Osteoblast (primary cell): ENCODE results near the gene HAGHL. TPM values are rescaled to one million over a fixed set of nuclear protein-coding genes. Genes with fewer than 3 reads are reported as not detected.

ENCODE experiments used
- DNase-seq: peaks from one replicate; pipeline ENCODE4 v3.0.0; 2011; ENCODE audit warnings: low spot score, mixed read lengths; ENCODE audit not compliant: insufficient read length; ENCODE audit errors: missing footprints
- H2AFZ ChIP-seq: 2 replicates; pipeline ENCODE4 v1.6.0; 2011; ENCODE audit warnings: mild to moderate bottlenecking, low read length
- H3K27ac ChIP-seq: 2 replicates; pipeline ENCODE4 v1.5.1; 2011; ENCODE audit warnings: mild to moderate bottlenecking, low read depth, low read length, moderate library complexity
- H3K27me3 ChIP-seq: 2 replicates; pipeline ENCODE4 v1.6.0; 2012; ENCODE audit warnings: mild to moderate bottlenecking, control low read depth, inconsistent platforms, low read length, moderate library complexity; ENCODE audit not compliant: insufficient read depth
- H3K36me3 ChIP-seq: 2 replicates; pipeline ENCODE4 v1.5.1; 2011; ENCODE audit warnings: mild to moderate bottlenecking, low read length, control low read depth, moderate library complexity; ENCODE audit not compliant: insufficient read depth
- H3K4me1 ChIP-seq: 2 replicates; pipeline ENCODE4 v1.5.1; 2011; ENCODE audit warnings: mild to moderate bottlenecking, low read length, control low read depth, moderate library complexity; ENCODE audit not compliant: insufficient read depth
- H3K4me2 ChIP-seq: 2 replicates; pipeline ENCODE4 v1.6.0; 2011; ENCODE audit warnings: mild to moderate bottlenecking, low read length; ENCODE audit not compliant: insufficient read depth
- H3K4me3 ChIP-seq: fragments of 200-600 bp; sonication (generic); 3 replicates; pipeline ENCODE4 v1.5.1; 2012; ENCODE audit warnings: mild to moderate bottlenecking, low read length, inconsistent platforms; ENCODE audit not compliant: insufficient read depth
- H3K79me2 ChIP-seq: 2 replicates; pipeline ENCODE4 v1.6.0; 2012; ENCODE audit warnings: mild to moderate bottlenecking, low read length, control low read depth, inconsistent platforms; ENCODE audit not compliant: insufficient read depth
- H3K9me3 ChIP-seq: 2 replicates; pipeline ENCODE4 v1.5.1; 2011; ENCODE audit warnings: low read depth, low read length, control low read depth
- H4K20me1 ChIP-seq: 2 replicates; pipeline ENCODE4 v1.6.0; 2012; ENCODE audit warnings: mild to moderate bottlenecking, low read length, control low read depth; ENCODE audit not compliant: insufficient read depth
- CTCF ChIP-seq: IDR thresholded peaks from 2 replicates; pipeline ENCODE4 v1.5.1; 2011; ENCODE audit warnings: mild to moderate bottlenecking, low read depth, low read length, moderate library complexity; ENCODE audit errors: extremely low read depth
- total RNA-seq: library from RNA; depleted of rRNA; stranded (reverse); fragments of >200 nt; gene quantifications from 2 replicates; pipeline ENCODE4 v1.2.3, GENCODE V29; 2012

HAGHL gene
- total RNA-seq, 1 donor = 16.3 TPM

- Histone ChIP-seq H3K9me3 (no peaks in the 10 kb centered on the region), H2AFZ (no peak overlapping the region), H3K4me3 (peak overlapping the region; percentile 84), H3K36me3 (peaks cover 20% of the 10 kb centered on the region), H3K4me1 (peaks cover 26% of the 10 kb centered on the region), H3K27ac (peak overlapping the region; percentile 66), H3K4me2 (peak overlapping the region; percentile 93), H3K79me2 (peaks cover 40% of the 10 kb centered on the region), H3K27me3 (no peaks in the 10 kb centered on the region), H4K20me1 (peaks cover 34% of the 10 kb centered on the region)
- TF ChIP-seq CTCF = no peak
- DNase-seq = peak; percentile 96
Observed at GRCh38 chr16:680967-681745, 45.8 kb upstream of the HAGHL start.

- Histone ChIP-seq H3K4me1 (peaks cover 26% of the 10 kb centered on the region), H3K9me3 (no peaks in the 10 kb centered on the region), H4K20me1 (peaks cover 34% of the 10 kb centered on the region), H3K4me2 (peak overlapping the region; percentile 93), H2AFZ (no peak overlapping the region), H3K27me3 (no peaks in the 10 kb centered on the region), H3K27ac (peak overlapping the region; percentile 8), H3K79me2 (peaks cover 40% of the 10 kb centered on the region), H3K4me3 (peak overlapping the region; percentile 84), H3K36me3 (peaks cover 20% of the 10 kb centered on the region)
- no peak for TF ChIP-seq CTCF
- no peak for DNase-seq
Observed at GRCh38 chr16:681746-682427, 45.0 kb upstream of the HAGHL start.

GRCh38 chr16:682493-683395 is 44.2 kb upstream of the HAGHL start:
- no peak for TF ChIP-seq CTCF
- Histone ChIP-seq H3K36me3 (peaks cover 23% of the 10 kb centered on the region), H3K4me3 (peak overlapping the region; percentile 76), H3K4me1 (peaks cover 26% of the 10 kb centered on the region), H3K27me3 (no peaks in the 10 kb centered on the region), H3K79me2 (peaks cover 40% of the 10 kb centered on the region), H3K4me2 (peak overlapping the region; percentile 93), H3K27ac (no peak overlapping the region), H3K9me3 (no peaks in the 10 kb centered on the region), H2AFZ (no peak overlapping the region), H4K20me1 (peaks cover 34% of the 10 kb centered on the region)
- no peak for DNase-seq
